HT-29 (cell line): ENCODE data around the gene TAF4. TPM values are rescaled to one million over a fixed set of nuclear protein-coding genes. Genes with fewer than 3 reads are reported as not detected.

Experiments
- DNase-seq: peaks from one replicate; pipeline ENCODE4 v3.0.0-alpha.2; 2015; ENCODE audit warnings: low spot score
- total RNA-seq: library from RNA; depleted of rRNA; stranded (reverse); fragments of >200 nt; shearing (Covaris generic); gene quantifications from 2 replicates; pipeline ENCODE4 v1.2.3, GENCODE V29; 2014

TAF4 gene
- total RNA-seq, 1 experiment from 2014 or later = 14.1 TPM

- no peak for DNase-seq
Measured at GRCh38 chr20:61964675-61965605, 100.7 kb downstream of the TAF4 start.

- no peak for DNase-seq
Measured at GRCh38 chr20:61963885-61964674, 101.6 kb downstream of the TAF4 start.

GRCh38 chr20:61963149-61963548, 102.5 kb downstream of the TAF4 start:
- DNase-seq = no peak

GRCh38 chr20:61960836-61961235, 104.8 kb downstream of the TAF4 start:
- no peak for DNase-seq

GRCh38 chr20:61958773-61959700, 106.6 kb downstream of the TAF4 start:
- DNase-seq = peak; percentile 50

GRCh38 chr20:61957961-61958715, 107.5 kb downstream of the TAF4 start:
- no peak for DNase-seq

- DNase-seq = no peak
Measured at GRCh38 chr20:61956396-61957342, 109.0 kb downstream of the TAF4 start.

GRCh38 chr20:61955668-61956395, 109.8 kb downstream of the TAF4 start:
- DNase-seq = no peak

GRCh38 chr20:61954276-61955021, 111.2 kb downstream of the TAF4 start:
- DNase-seq = no peak

- no peak for DNase-seq
Measured at GRCh38 chr20:61953037-61954021, 112.4 kb downstream of the TAF4 start.

- DNase-seq = no peak
Measured at GRCh38 chr20:61951695-61952533, 113.8 kb downstream of the TAF4 start.

- no peak for DNase-seq
Measured at GRCh38 chr20:61950641-61951071, 115.0 kb downstream of the TAF4 start.

GRCh38 chr20:61949714-61950640, 115.7 kb downstream of the TAF4 start:
- DNase-seq = no peak

- DNase-seq = no peak
Measured at GRCh38 chr20:61949363-61949713, 116.3 kb downstream of the TAF4 start.
